A673 (cell line): ENCODE data around the gene TMEM184B.

Source experiments
- CTCF ChIP-seq: fragments of 300-800, 200-600 bp; sonication (generic); conservative IDR thresholded peaks from 2 replicates; pipeline ENCODE4 v1.5.1; 2017; ENCODE audit warnings: low read depth, mild to moderate bottlenecking, antibody characterized with exemption, low read length, moderate library complexity, mixed read lengths
- EZH2 ChIP-seq: fragments of 200-600 bp; sonication (generic); IDR thresholded peaks from 2 replicates; pipeline ENCODE4 v1.6.1; 2017; ENCODE audit warnings: borderline replicate concordance, low read depth, mild to moderate bottlenecking, mixed read lengths, antibody characterized with exemption, low read length; ENCODE audit not compliant: poor library complexity, severe bottlenecking

DNA sequence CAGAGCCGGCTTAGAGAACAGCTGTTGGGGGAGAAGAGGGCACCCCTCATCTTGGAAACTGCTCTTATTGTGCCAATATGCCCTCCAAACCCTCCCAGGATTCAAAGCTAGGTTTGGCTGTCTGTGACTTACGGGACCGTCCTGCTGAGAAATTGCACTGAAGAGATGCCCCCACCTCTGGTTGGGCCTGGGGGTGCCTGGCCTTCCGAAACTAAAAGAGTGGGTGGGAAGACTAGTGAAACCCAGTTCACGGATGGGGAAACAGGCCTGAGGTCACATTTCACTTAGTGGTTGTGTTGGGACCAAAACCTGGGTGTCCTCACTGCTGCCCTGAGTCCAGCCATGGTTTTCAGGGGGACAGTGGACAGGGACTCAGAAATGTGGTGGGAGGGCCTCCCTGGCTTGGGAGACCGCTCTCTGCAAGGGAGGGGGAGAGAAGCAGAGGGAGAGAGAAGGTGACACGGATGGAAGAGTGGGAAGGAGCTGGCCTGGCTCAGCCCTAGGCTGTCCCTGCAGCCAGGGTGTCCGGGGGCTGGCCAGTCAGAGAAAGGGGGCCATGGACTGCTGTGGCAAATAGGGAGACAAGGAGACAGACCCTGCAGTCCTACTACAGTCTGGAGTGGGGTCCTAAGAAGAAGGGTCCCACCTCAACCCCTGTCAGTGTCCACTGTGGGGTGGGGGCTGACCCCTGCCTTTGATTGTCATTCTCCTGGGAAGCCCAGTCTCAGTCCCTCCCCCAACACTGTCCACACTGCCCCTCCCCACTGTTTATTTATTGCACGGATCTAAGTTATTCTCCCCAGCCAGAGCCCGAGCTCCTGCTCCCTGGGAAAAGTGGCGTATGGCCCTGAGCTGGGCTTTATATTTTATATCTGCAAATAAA lies 57.4 kb downstream of the TMEM184B start:
- TF ChIP-seq CTCF (no peak), EZH2 (no peak)
